Kasumi-1 (cell line): ENCODE measurements around the gene MED10.
A peak's percentile ranks its signal among the peaks of the same experiment; 100 is the strongest.
"Not testable (repeated sequence)": the region's sequence is repeated elsewhere in the genome, so short reads cannot be mapped to it uniquely, and the experiment has no call there.

Source experiments
- DNase-seq, 2 experiments: peaks; one replicate each; lab custom pipeline; 2025; lab: John Stamatoyannopoulos, UW

The MED10 gene

GRCh38 chr5:6372251-6373080, 5.9 kb downstream of the MED10 start:
- DNase-seq, result no peak

- DNase-seq, result no peak
These were observed 7.1 kb downstream of the MED10 start for GRCh38 chr5:6371079-6371810.

GRCh38 chr5:6370580-6370979, 7.8 kb downstream of the MED10 start:
- no peak for DNase-seq

GRCh38 chr5:6365977-6366590, 12.3 kb downstream of the MED10 start:
- peak; percentile 69 to 73 for DNase-seq

GRCh38 chr5:6365142-6365976, 13.0 kb downstream of the MED10 start:
- no peak for DNase-seq

GRCh38 chr5:6363454-6364011, 14.8 kb downstream of the MED10 start:
- not testable (repeated sequence) for DNase-seq

GRCh38 chr5:6362846-6363245, 15.5 kb downstream of the MED10 start:
- DNase-seq, result no peak

GRCh38 chr5:6361101-6361500, 17.2 kb downstream of the MED10 start:
- no peak for DNase-seq

GRCh38 chr5:6360323-6361072, 17.8 kb downstream of the MED10 start:
- DNase-seq, result no peak

GRCh38 chr5:6359555-6360322, 18.6 kb downstream of the MED10 start:
- DNase-seq, result peak; percentile 76 to 85

GRCh38 chr5:6358434-6358820, 19.9 kb downstream of the MED10 start:
- no peak for DNase-seq

GRCh38 chr5:6357817-6358433, 20.4 kb downstream of the MED10 start:
- not testable (repeated sequence) for DNase-seq

GRCh38 chr5:6356578-6357164, 21.7 kb downstream of the MED10 start:
- no peak for DNase-seq

- no peak for DNase-seq
These were observed 23.1 kb downstream of the MED10 start for GRCh38 chr5:6355294-6355693.

- DNase-seq, result no peak
These were observed 23.5 kb downstream of the MED10 start for GRCh38 chr5:6354848-6355247.

GRCh38 chr5:6353602-6354302, 24.6 kb downstream of the MED10 start:
- no peak for DNase-seq

- DNase-seq, result no peak
These were observed 27.9 kb downstream of the MED10 start for GRCh38 chr5:6350277-6351090.

GRCh38 chr5:6349387-6349786, 29.0 kb downstream of the MED10 start:
- DNase-seq, result no peak
